Measurements from ENCODE around the gene SLC40A1. TPM values are rescaled to one million over a fixed set of nuclear protein-coding genes. Genes with fewer than 3 reads are reported as not detected.

Gene SLC40A1
- total and polyA plus RNA-seq, 2 of the 13 experiments (the other 11 are each of a cell fraction or from before 2014, with no cell fraction given): 10.6 to 24.9 TPM

- TF ChIP-seq ZHX2 (IDR thresholded peaks at IDR 0.05; ENCODE audit: low read depth) (no peak), ZHX2 (CRISPR knock-in tag; IDR thresholded peaks at IDR 0.05; ENCODE audit: borderline replicate concordance) (no peak), ZNF431 (CRISPR knock-in tag; IDR thresholded peaks at IDR 0.05; ENCODE audit: borderline replicate concordance, low read depth) (no peak), FOXK1 (CRISPR knock-in tag; IDR thresholded peaks at IDR 0.05; ENCODE audit: borderline replicate concordance, low read depth) (peak; percentile 23; the same call in 1 of the 2 replicates), MLLT10 (CRISPR knock-in tag; IDR thresholded peaks at IDR 0.05) (no peak), ZNF468 (CRISPR knock-in tag; IDR thresholded peaks at IDR 0.05) (no peak), HOXD1 (CRISPR knock-in tag; IDR thresholded peaks at IDR 0.05) (no peak), SMAD9 (CRISPR knock-in tag; IDR thresholded peaks at IDR 0.05) (no peak), MEIS2 (CRISPR knock-in tag; IDR thresholded peaks at IDR 0.05) (no peak), SIN3B (IDR thresholded peaks at IDR 0.05; ENCODE audit: low read length) (no peak), EP300 (IDR thresholded peaks at IDR 0.05; ENCODE audit: low read depth in 2 of 2, low read length in 2 of 2) (peak in 1 of 2 experiments; percentile 77; a peak in 2 of 4 replicates), EP300 (CRISPR knock-in tag; IDR thresholded peaks at IDR 0.05; ENCODE audit: borderline replicate concordance) (peak; percentile 50; the same call in 1 of the 2 replicates), SNAPC2 (CRISPR knock-in tag; IDR thresholded peaks at IDR 0.05) (no peak), KLF13 (CRISPR knock-in tag; IDR thresholded peaks at IDR 0.05) (no peak), ZNF841 (CRISPR knock-in tag; IDR thresholded peaks at IDR 0.05; ENCODE audit: borderline replicate concordance) (no peak), ZNF530 (CRISPR knock-in tag; IDR thresholded peaks at IDR 0.05; ENCODE audit: low read depth) (no peak), MAFG (CRISPR knock-in tag; IDR thresholded peaks at IDR 0.05) (no peak), ZNF557 (CRISPR knock-in tag; IDR thresholded peaks at IDR 0.05) (no peak), FOXK2 (IDR thresholded peaks at IDR 0.05) (no peak), MED1 (CRISPR knock-in tag; IDR thresholded peaks at IDR 0.05) (peak; percentile 37; the same call in 1 of the 2 replicates), SP1 (IDR thresholded peaks at IDR 0.05) (no peak), SP1 (CRISPR knock-in tag; IDR thresholded peaks at IDR 0.05) (no peak), ZFP37 (CRISPR knock-in tag; IDR thresholded peaks at IDR 0.05; ENCODE audit: borderline replicate concordance) (no peak), ZNF441 (CRISPR knock-in tag; IDR thresholded peaks at IDR 0.05; ENCODE audit: borderline replicate concordance) (peak; percentile 49; the same call in 1 of the 2 replicates), KLF16 (CRISPR knock-in tag; IDR thresholded peaks at IDR 0.05) (no peak), EEA1 (CRISPR knock-in tag; IDR thresholded peaks at IDR 0.05; ENCODE audit: borderline replicate concordance) (no peak), TOE1 (CRISPR knock-in tag; IDR thresholded peaks at IDR 0.05) (no peak), PHF8 (CRISPR knock-in tag; IDR thresholded peaks at IDR 0.05) (no peak), ARNT (IDR thresholded peaks at IDR 0.05) (peak; percentile 65; the same call in 1 of the 2 replicates)
Observed at GRCh38 chr2:189542145-189542882, 38.3 kb downstream of the SLC40A1 start (continued).
